Natural killer cell (primary cell): ENCODE data around the gene PCLO. TPM values are rescaled to one million over a fixed set of nuclear protein-coding genes. Genes with fewer than 3 reads are reported as not detected.

Experiments
- ATAC-seq, 3 donors: fragments of 150-1000 bp in 2 of 3; fragments of 200-7000 bp in 1 of 3; cut with Tn5 transposase; 1 replicate in 1 of 3; 2 replicates in 2 of 3; pipeline ENCODE4 v1.10.0; 2021; ENCODE audit warnings: mild to moderate bottlenecking in 2 of 3, moderate library complexity in 2 of 3
- DNase-seq, 2 donors: peaks; one replicate each; pipeline versions ENCODE4 v3.0.0 to v3.0.0-alpha.2; 2013 to 2021; ENCODE audit warnings: mixed read lengths in 1 of 2
- H3K27ac ChIP-seq: one replicate; pipeline ENCODE4 v1.5.1; 2013; ENCODE audit warnings: mild to moderate bottlenecking, low read length
- H3K27me3 ChIP-seq: one replicate; pipeline ENCODE4 v1.6.1; 2013; ENCODE audit warnings: low read length; ENCODE audit not compliant: control insufficient read depth, insufficient read depth
- H3K36me3 ChIP-seq: one replicate; pipeline ENCODE4 v1.6.1; 2013; ENCODE audit warnings: low read length; ENCODE audit not compliant: control insufficient read depth, insufficient read depth
- H3K4me1 ChIP-seq: one replicate; pipeline ENCODE4 v1.6.1; 2013; ENCODE audit warnings: low read length; ENCODE audit not compliant: control insufficient read depth, insufficient read depth
- H3K4me3 ChIP-seq: one replicate; pipeline ENCODE4 v1.5.1; 2013; ENCODE audit warnings: low read length
- H3K9me3 ChIP-seq: one replicate; pipeline ENCODE4 v1.6.1; 2013; ENCODE audit warnings: low read length; ENCODE audit not compliant: control insufficient read depth, insufficient read depth
- H3K27ac Mint-ChIP-seq, 2 donors: one replicate each; pipeline ENCODE4 v1.8.0; 2022; ENCODE audit warnings: mild to moderate bottlenecking in 2 of 2, mixed read lengths in 2 of 2, moderate library complexity in 1 of 2
- H3K27me3 Mint-ChIP-seq, 2 donors: one replicate each; pipeline ENCODE4 v1.8.0; 2022; ENCODE audit warnings: low read depth in 2 of 2, mixed read lengths in 2 of 2
- H3K36me3 Mint-ChIP-seq: one replicate; pipeline ENCODE4 v1.8.0; 2022; ENCODE audit warnings: mixed read lengths
- H3K4me1 Mint-ChIP-seq, 2 donors: one replicate each; pipeline ENCODE4 v1.8.0; 2022; ENCODE audit warnings: mixed read lengths in 2 of 2
- H3K4me3 Mint-ChIP-seq: one replicate; pipeline ENCODE4 v1.8.0; 2022; ENCODE audit warnings: mild to moderate bottlenecking, moderate library complexity, mixed read lengths
- H3K9me3 Mint-ChIP-seq, 2 donors: one replicate each; pipeline ENCODE4 v1.8.0; 2022; ENCODE audit warnings: mixed read lengths in 2 of 2
- CTCF ChIP-seq: fragments of 200-600 bp; IDR thresholded peaks from one replicate; pipeline ENCODE4 v1.8.0; 2022; ENCODE audit warnings: antibody characterized with exemption
- WGBS: methylation state at CpG from one replicate; pipeline ENCODE4 v1.1.7; 2013; ENCODE audit warnings: missing lambda C conversion rate; ENCODE audit not compliant: insufficient coverage; 5-methylcytosine and 5-hydroxymethylcytosine counted together
- intact Hi-C: fragments of 100-400 bp; cut with micrococcal nuclease; formaldehyde crosslinking; loops from one replicate; pipeline ENCODE4 v1.14.2; 2022
- total RNA-seq, 4 donors: library from RNA; stranded (reverse); fragments of 120-200 nt in 1 of 4; gene quantifications; one replicate each; pipeline versions ENCODE4 v1.2.3 to v1.2.4, GENCODE V29; 2013 to 2022

Gene PCLO
- total RNA-seq, 3 donors from 2014 or later (not counting 1 experiment from before 2014, with no cell fraction given): not detected

GRCh38 chr7:82705517-82706260 lies 457.0 kb downstream of the PCLO start:
- ATAC-seq: no peak
- intact Hi-C loops: no loop called here

GRCh38 chr7:82704121-82704520 lies 458.6 kb downstream of the PCLO start:
- Mint-ChIP-seq H3K4me3 (no peak overlapping the region), H3K27ac (no peak overlapping the region), H3K27me3 (peaks cover 0 to 7% of the 10 kb centered on the region in 2 donors), H3K4me1 (no peaks in the 10 kb centered on the region), H3K9me3 (no peaks in the 10 kb centered on the region), H3K36me3 (no peaks in the 10 kb centered on the region)
- DNase-seq (no peak), ATAC-seq (no peak)
- no peak for TF ChIP-seq CTCF
- H3K4me1 ChIP-seq: no peaks in the 10 kb centered on the region
- H3K9me3 ChIP-seq: no peaks in the 10 kb centered on the region
- H3K4me3 ChIP-seq: no peak overlapping the region
- no peaks in the 10 kb centered on the region for H3K27me3 ChIP-seq
- no peak overlapping the region for H3K27ac ChIP-seq
- intact Hi-C loops: no loop called here
- H3K36me3 ChIP-seq: no peaks in the 10 kb centered on the region

More at GRCh38 chr7:82705517-82706260, 457.0 kb downstream of the PCLO start:
- Mint-ChIP-seq H3K4me3 (no peak overlapping the region), H3K27ac (no peak overlapping the region), H3K27me3 (peaks cover 0 to 7% of the 10 kb centered on the region in 2 donors), H3K36me3 (no peaks in the 10 kb centered on the region), H3K9me3 (no peaks in the 10 kb centered on the region), H3K4me1 (no peaks in the 10 kb centered on the region)
- H3K9me3 ChIP-seq: no peaks in the 10 kb centered on the region
- WGBS: 30% methylated on average over 2 of the region's 2 CpGs
- no peaks in the 10 kb centered on the region for H3K36me3 ChIP-seq
- TF ChIP-seq CTCF: no peak
- no peaks in the 10 kb centered on the region for H3K27me3 ChIP-seq
- no peak for DNase-seq
- H3K27ac ChIP-seq: no peak overlapping the region
- H3K4me1 ChIP-seq: no peaks in the 10 kb centered on the region
- no peak overlapping the region for H3K4me3 ChIP-seq
